BJ (cell line): ENCODE measurements around the gene DBN1. TPM values are rescaled to one million over a fixed set of nuclear protein-coding genes. Genes with fewer than 3 reads are reported as not detected.

Source experiments
- CTCF ChIA-PET: fragments of 350-600 bp; formaldehyde crosslinking; extraction: SDS; loops from one replicate; lab custom pipeline; 2021; ENCODE audit warnings: antibody characterized with exemption, inconsistent platforms; lab: Yijun Ruan, JAX
- POLR2A ChIA-PET: fragments of 300-600 bp; sonication (Branson Sonifier 250); formaldehyde crosslinking; extraction: SDS; loops from one replicate; lab custom pipeline; 2021; ENCODE audit warnings: antibody characterized with exemption; lab: Charles Lee
- DNase-seq: peaks from one replicate; pipeline ENCODE4 v3.0.0-alpha.2; 2011; ENCODE audit warnings: low read depth
- H3K27me3 ChIP-seq: 2 replicates; pipeline ENCODE4 v1.6.0; 2011; ENCODE audit warnings: low read length; ENCODE audit not compliant: control insufficient read depth, insufficient read depth
- H3K36me3 ChIP-seq: 2 replicates; pipeline ENCODE4 v1.5.1; 2011; ENCODE audit warnings: low read length; ENCODE audit not compliant: control insufficient read depth, insufficient read depth
- H3K4me3 ChIP-seq: 2 replicates; pipeline ENCODE4 v1.5.1; 2011; ENCODE audit warnings: low read depth, mild to moderate bottlenecking, control low read depth, low read length
- polyA plus RNA-seq: library from polyadenylated mRNA; depleted of rRNA; stranded (reverse); fragments of >200 nt; gene quantifications from 2 replicates; pipeline ENCODE4 v1.2.3, GENCODE V29; 2011
- TF ChIP-seq, protein P1 (sequence below): IDR thresholded peaks from 2 replicates; pipeline ENCODE4 v1.5.1; 2011; ENCODE audit warnings: low read depth, mild to moderate bottlenecking, control low read depth, inconsistent platforms, low read length, moderate library complexity; ENCODE audit not compliant: insufficient read depth

Gene DBN1
- polyA plus RNA-seq, 1 experiment: 176 TPM

DNA sequence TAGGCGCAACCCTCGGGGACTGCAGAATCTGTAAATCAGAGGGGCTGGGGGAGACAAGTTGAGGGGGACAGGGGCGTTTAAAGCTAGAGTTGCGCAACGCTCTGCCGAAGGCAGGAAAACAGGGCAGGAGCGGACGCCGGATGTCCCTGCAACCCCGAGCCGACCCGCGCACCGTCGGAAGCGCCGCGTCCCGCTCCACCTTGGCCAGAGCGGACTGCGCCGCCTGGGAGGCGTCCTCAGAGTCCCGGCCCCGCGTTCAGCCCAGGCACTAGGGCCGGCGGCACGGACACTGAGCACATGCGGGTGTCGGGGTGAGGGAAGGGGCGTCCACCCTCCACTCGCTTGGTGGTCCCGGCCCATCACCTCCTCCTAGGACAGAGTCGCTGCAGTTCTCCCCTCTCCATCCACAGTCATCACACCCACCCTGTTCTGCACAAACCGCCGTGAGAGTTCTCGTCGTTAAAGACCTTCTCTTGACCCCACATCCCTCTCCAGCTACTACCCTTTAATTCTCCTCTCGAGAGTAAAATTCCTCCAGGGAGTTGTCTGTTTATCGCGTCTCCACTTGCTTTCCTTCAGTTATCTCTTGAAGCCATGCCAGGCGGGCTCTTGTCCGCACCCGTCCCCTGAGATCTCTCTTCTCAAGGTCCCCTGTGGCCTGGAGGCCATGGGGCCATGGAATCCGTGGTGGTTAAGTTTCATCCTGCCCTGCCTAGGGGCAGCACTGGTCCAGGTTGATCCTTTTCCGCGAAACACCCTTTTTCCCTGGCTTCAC lies 24.8 kb upstream of the DBN1 start:
- Histone ChIP-seq H3K36me3 (peaks cover 17% of the 10 kb centered on the region), H3K27me3 (no peaks in the 10 kb centered on the region), H3K4me3 (peak overlapping the region; percentile 48)
- TF ChIP-seq, protein P1, sequence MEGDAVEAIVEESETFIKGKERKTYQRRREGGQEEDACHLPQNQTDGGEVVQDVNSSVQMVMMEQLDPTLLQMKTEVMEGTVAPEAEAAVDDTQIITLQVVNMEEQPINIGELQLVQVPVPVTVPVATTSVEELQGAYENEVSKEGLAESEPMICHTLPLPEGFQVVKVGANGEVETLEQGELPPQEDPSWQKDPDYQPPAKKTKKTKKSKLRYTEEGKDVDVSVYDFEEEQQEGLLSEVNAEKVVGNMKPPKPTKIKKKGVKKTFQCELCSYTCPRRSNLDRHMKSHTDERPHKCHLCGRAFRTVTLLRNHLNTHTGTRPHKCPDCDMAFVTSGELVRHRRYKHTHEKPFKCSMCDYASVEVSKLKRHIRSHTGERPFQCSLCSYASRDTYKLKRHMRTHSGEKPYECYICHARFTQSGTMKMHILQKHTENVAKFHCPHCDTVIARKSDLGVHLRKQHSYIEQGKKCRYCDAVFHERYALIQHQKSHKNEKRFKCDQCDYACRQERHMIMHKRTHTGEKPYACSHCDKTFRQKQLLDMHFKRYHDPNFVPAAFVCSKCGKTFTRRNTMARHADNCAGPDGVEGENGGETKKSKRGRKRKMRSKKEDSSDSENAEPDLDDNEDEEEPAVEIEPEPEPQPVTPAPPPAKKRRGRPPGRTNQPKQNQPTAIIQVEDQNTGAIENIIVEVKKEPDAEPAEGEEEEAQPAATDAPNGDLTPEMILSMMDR: no peak
- POLR2A ChIA-PET: interaction anchor here (0.5 to 1.0 kb wide), 6 partner anchors 18 to 189 kb away, joined by 3 to 6 read pairs (median 3); partner anchors contain the start of gene DDX41
- DNase-seq: no peak
- CTCF ChIA-PET: interaction anchor here (0.7 to 8.2 kb wide), 10 partner anchors 10 to 189 kb away, joined by 3 to 85 read pairs (median 5); no protein-coding TSS in a partner anchor

GRCh38 chr5:177497292-177498012 lies 24.0 kb upstream of the DBN1 start, which contains the start of gene PDLIM7:
TSS of gene PDLIM7 (minus strand) at chr5:177497604. CDS start at chr5:177496512, 1,092 bp downstream.
- peak; percentile 89 for DNase-seq
- ChIA-PET POLR2A (interaction anchor here (0.6 to 1.0 kb wide), 10 partner anchors 17 to 188 kb away, joined by 3 to 10 read pairs (median 4); partner anchors contain the start of genes B4GALT7 and DDX41), CTCF (interaction anchor here (0.7 to 8.2 kb wide), 10 partner anchors 11 to 188 kb away, joined by 3 to 85 read pairs (median 5); no protein-coding TSS in a partner anchor)
- TF ChIP-seq, protein P1: peak; percentile 45
- Histone ChIP-seq H3K27me3 (no peaks in the 10 kb centered on the region), H3K4me3 (peak within 1 kb of the TSS; percentile 86), H3K36me3 (peaks cover 25% of the 10 kb centered on the region)

DNA sequence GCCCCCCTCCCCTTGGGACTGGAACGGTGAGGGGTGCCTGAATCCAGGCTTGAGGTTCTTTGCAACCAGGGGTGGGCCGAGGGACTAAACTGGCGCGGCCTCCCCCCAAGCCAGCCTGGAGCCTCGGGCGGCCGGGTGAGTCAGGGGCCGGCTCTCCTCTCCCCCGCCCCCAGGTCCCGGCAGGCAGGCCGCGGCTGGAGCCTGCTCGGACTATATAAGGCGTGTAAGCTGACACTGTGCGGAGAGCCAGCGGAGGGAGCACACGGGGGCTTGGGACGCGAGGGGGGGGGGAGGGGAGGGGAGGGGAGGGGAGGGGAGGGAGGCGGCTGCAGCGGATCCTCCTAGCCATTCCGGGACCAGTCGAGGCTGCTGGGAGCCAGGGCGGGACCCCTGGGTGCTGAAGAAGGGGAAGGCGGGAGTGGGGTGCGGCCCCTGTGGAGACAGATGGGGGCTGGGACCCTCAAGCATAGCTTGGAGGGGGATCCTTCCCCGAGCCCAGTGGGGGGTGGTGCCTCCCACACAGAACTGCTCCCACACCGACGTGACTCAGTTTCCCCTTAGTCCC lies 23.4 kb upstream of the DBN1 start:
- H3K36me3 ChIP-seq: peaks cover 30% of the 10 kb centered on the region
- ChIA-PET POLR2A (interaction anchor here (0.6 to 1.0 kb wide), 8 partner anchors 16 to 133 kb away, joined by 3 to 10 read pairs (median 4); partner anchors contain the start of gene B4GALT7), CTCF (interaction anchor here (0.7 to 8.2 kb wide), 9 partner anchors 11 to 187 kb away, joined by 3 to 85 read pairs (median 6); no protein-coding TSS in a partner anchor)
- no peaks in the 10 kb centered on the region for H3K27me3 ChIP-seq
- TF ChIP-seq, protein P1: no peak
- peak overlapping the region; percentile 86 for H3K4me3 ChIP-seq
- no peak for DNase-seq

DNA sequence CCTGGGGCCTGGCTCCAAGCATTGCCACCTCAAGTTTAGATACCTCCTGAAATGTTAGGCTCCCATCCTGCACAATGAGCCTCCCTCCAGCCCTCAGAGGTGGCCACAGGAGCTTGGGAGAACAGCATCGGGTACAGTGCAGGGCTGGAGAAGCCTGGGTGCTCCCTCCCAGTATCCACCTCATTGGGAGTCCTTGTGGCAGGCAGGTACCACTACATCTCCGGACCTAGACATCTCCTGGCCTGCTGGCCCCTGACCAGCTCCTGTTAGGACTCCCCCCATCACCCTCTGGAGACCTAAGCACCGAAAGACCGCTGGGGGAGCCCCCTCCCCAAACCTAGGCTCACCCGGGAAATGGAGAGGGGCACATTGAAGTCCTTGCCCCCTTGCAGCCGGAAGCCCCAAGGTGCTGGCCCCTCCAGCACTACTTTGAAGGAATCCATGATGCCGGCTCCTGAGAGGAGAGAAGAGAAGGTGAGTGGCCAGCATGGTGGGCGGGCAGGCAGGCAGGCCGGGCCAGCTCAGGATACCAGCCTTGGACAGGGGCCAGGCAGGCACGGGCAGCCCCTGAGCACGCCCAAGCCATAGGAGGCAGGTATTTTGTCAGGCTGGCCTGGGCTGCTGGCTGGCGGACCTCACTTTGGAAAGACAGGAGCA lies 22.8 kb upstream of the DBN1 start:
- no peak for DNase-seq
- Histone ChIP-seq H3K4me3 (peak overlapping the region; percentile 86), H3K27me3 (no peaks in the 10 kb centered on the region), H3K36me3 (peaks cover 35% of the 10 kb centered on the region)
- TF ChIP-seq, protein P1: peak; percentile 52; the same call in 1 of the 2 replicates
- CTCF ChIA-PET: interaction anchor here (1.0 to 8.2 kb wide), 6 partner anchors 10 to 129 kb away, joined by 3 to 85 read pairs (median 19); partner anchors contain the start of gene DBN1
- POLR2A ChIA-PET: interaction anchor here (0.5 to 1.9 kb wide), 5 partner anchors 10 to 126 kb away, joined by 3 to 9 read pairs (median 5); no protein-coding TSS in a partner anchor
